ENCODE measurements around the gene PDSS2.

- no peak for TF ChIP-seq CTCF (IDR thresholded peaks at IDR 0.05; ENCODE audit: borderline replicate concordance, extremely low read depth, low read length, poor library complexity, severe bottlenecking)
- TF ChIP-seq EZH2 (IDR thresholded peaks at IDR 0.05; ENCODE audit: borderline replicate concordance, low read depth, low read length, severe bottlenecking), result no peak
These were observed 48.2 kb downstream of the PDSS2 start for GRCh38 chr6:107411161-107411560.
